ENCODE measurements around the gene HPSE2.

GRCh38 chr10:98910048-98910447, 325.6 kb downstream of the HPSE2 start:
- no peak for TF ChIP-seq TAF1 (IDR thresholded peaks at IDR 0.05; ENCODE audit: borderline replicate concordance, insufficient read depth, low read length)
- TF ChIP-seq REST (IDR thresholded peaks at IDR 0.05; ENCODE audit: insufficient read depth in 1 of 2, low read depth in 2 of 2, low read length in 2 of 2): no peak
- TF ChIP-seq POLR2AphosphoS5 (IDR thresholded peaks at IDR 0.05; ENCODE audit: low read depth, low read length): no peak

Measured in PFSK-1 (cell line).